HG03460 (cell line): ENCODE data around the gene WDR89.
"Not testable (repeated sequence)": the region's sequence is repeated elsewhere in the genome, so short reads cannot be mapped to it uniquely, and the experiment has no call there.

ENCODE experiments used
- ATAC-seq: cut with Tn5 transposase; IDR thresholded peaks from one replicate; pipeline ENCODE4 v1.9.1; 2021; ENCODE audit not compliant: unreplicated experiment

WDR89 gene

GRCh38 chr14:63641473-63642228 is at the start of gene WDR89:
Gene WDR89, minus strand, starts transcription at chr14:63641871. Its CDS starts 41,929 bp downstream, at chr14:63599942.
- ATAC-seq = peak; percentile 82

- no peak for ATAC-seq
Measured at GRCh38 chr14:63689132-63689531, 47.5 kb upstream of the WDR89 start.

DNA sequence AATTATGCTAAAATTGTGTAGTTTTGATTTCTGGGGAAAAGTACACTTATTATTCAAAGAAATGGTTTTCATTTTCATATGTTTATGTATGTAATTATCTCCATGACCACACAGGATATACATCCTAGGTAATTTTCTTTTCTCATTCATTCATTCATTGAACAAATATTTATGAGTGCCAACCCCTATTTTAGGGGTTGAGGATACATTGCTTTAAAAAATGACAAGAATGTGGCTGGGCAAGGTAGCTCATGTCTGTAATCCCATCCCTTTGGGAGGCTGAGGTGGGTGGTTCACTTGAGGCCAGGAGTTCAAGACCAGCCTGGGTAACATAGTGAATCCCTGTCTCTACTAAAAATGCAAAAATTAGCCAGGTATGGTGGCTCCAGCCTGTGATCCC is 45.3 kb upstream of the WDR89 start:
- no peak for ATAC-seq

GRCh38 chr14:63685401-63685800 is 43.7 kb upstream of the WDR89 start:
- no peak for ATAC-seq

DNA sequence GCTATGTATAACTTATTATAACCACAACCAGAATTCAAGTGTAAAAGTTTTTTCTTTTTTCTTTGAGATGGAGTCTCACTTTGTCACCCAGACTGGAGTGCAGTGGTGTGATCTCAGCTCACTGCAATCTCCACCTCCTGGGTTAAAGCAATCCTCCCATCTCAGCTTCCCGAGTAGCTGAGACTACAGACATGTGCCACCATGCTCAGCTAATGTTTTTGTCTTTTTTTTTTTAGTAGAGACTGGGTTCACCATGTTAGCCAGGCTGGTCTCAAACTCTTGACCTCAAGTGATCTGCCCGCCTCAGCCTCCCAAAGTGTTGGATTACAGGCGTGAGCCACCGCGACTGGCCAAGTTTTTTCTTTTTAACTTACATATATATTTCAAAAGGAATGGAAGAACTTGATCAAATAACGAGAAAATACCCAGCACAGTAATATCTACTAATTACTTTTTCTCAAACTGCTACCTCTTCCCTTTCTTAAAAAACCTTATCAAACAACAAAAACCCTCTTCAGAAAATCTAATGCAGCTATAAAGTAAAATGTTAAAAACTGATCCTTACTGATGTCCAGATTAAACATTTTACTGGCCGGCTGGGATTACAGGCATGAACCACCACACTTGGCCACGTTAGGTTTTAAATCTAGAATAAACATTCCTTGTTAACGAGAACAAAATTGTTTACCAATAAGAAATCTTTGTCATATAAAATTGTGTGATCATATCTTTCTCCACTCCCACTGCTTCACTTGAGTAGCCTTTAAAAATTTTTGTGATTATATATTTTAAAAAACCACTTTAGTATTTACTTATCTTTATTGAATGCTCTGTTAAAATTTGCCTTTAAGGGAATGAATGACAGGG is 41.3 kb upstream of the WDR89 start:
- ATAC-seq = no peak

DNA sequence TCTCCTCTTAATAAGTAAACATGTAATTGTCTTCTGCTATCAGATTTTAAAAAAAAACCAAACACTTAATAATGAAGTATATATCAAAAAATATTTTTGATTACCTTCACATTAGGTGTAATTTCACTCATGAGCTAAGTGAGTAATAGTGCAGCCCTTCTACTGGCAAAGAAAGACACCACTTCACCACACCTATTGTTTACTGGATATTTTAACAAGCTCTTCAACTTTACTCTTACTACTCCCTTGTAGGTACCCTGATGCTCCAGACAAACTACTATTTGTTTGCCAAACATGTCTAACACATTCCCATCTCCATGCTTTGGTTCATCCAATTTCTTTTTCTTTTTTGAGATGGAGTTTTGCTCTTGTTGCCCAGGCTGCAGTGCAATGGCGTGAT is 36.9 kb upstream of the WDR89 start:
- no peak for ATAC-seq

- ATAC-seq = no peak
Measured at GRCh38 chr14:63677891-63678379, 36.3 kb upstream of the WDR89 start.

DNA sequence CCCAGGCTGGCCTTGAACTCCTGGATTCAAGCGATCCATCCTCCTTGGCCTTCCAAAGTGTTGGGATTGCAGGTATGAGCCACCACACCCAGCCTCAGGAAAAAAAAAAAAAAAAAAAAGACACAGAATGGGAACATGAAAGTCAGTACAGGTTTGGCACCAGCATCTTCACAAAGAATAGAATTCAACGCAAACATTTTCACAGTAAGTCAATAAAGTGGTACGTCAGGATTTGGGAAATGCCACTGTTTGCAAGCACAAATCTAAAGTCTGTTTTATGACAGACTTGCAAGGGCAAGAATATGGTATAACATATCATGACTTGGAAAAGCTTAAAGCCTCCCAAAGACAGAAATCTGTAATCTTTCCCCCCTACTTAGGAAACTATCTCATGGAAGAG is 34.9 kb upstream of the WDR89 start:
- ATAC-seq = no peak

DNA sequence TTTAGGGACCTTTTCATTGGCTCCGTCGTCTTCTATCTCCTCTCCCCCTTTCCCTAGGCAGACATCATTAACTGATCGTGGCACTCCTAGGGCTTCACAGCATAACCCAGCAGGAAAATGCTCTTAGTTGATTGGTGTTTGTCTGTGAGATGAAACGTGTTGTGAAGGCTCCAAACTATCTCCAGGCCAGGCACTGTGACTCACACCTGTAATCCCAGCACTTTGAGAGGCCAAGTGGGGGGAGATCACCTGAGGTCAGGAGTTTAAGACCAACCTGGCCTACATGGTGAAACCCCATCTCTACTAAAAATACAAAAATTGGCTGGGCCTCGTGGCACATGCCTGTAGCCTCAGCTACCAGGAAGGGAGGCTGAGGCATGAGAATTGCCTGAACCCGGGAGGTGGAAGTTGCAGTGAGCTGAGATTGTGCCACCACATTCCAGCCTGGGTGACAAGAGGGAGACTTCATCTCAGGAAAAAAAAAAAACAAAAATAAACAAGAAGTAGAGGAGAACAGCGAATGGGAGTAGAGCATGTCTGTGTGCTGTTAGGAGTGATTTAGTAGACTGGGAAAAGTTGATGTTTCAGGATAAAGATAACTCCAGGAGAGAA is 32.3 kb upstream of the WDR89 start:
- ATAC-seq = no peak

DNA sequence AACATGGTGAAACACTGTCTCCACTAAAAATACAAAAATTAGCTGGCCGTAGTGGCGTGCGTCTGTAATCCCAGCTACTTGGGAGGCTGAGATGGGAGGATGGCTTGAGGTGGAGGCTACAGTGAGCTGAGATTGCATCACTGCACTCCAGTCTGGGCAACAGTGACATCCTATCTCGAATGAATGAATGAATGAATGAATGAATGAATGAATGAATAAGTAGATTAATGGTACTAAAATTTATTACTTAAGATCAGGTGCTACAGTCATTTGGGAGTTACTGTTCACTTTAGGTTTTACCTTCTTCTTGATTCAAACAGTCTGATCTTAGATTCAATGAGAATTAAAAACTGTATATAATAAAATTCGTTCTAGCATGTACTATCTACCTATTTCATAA is 31.6 kb upstream of the WDR89 start:
- ATAC-seq = no peak

GRCh38 chr14:63672417-63673180 is 30.9 kb upstream of the WDR89 start:
- ATAC-seq = peak; percentile 79

- no peak for ATAC-seq
Measured at GRCh38 chr14:63671987-63672386, 30.3 kb upstream of the WDR89 start.

GRCh38 chr14:63670692-63671091 is 29.0 kb upstream of the WDR89 start:
- peak; percentile 38 for ATAC-seq

DNA sequence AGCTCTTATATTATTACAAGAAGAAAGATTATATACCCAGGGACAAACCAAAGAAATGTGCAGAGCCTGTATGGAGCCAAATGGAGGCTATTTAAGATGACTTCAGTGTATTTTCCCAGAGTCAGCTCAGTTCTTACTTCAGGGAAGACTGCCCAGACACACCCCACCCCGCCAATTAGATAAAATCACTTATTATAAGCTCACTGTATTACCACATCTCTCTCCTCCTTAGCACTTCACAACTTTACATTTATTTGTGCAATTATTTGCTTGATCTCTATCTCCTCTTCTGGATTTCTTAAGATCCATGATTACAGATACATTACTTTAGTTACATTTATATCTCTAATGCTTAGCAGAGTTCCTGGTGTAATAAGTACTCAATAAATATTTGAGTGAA is 24.7 kb upstream of the WDR89 start:
- no peak for ATAC-seq

DNA sequence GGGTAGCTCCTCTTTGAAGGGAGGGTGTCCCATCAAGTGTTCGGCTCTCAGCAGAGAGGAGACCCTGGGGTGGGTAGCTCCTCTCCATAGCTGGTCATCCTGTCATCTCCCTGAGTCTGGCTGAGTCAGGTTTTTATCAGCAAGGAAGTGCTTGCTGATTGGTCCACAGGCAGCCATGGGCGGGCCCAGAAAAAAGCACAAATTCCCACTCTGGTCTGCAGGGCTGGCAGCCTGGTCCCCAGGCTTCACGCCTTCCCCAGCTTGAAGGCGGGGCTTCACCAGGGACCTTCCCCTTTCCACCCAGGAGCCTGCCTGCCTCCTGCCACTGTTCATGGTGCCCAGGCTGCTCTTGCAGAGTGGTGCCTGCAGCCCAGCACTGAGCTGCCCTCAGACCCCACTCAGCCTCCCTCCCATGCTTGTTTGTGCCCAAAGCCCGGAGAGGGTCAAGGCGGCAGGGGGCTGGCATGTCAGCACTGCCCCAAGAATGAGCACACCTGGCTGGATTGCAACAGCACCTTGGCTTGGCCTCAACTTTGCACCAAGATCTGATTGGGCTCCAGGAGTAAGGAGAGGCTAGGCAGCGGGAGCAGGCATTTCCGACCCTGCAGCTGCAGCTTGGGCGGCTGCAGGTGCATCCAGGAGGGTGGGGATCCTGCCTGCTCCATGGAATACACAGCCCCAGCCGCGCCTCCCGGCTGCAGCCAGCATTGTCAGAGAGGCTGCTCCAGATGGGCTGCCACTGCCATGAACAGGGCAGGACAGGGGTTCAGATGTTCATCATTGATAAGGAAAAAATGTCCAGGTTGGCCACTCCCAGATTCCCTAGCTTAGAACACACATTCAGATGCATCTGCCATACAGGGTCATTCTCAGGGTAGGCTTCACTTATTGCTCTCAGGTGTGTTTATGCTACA is 22.0 kb upstream of the WDR89 start:
- ATAC-seq = no peak

DNA sequence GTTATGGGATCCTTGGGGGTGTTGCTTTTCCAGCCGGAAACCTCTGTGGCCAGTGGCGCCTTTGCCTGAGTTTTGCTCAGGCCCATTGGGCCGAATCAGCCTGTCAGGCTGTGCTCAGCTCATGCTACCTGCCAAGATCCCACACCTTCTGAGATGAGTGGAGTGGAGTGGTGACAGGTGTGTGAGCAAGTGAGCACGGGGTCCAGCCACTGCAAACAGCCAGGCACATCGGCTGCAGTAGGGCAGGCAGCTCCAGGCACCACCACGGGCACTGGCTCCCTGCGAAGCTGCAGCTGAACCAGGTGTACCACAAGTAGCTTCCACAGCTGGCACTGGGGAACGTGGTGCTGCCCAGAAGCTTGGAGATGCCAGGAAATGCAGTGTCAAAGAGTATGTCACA is 21.1 kb upstream of the WDR89 start:
- ATAC-seq = no peak

- not testable (repeated sequence) for ATAC-seq
Measured at GRCh38 chr14:63661881-63662280, 20.2 kb upstream of the WDR89 start.

DNA sequence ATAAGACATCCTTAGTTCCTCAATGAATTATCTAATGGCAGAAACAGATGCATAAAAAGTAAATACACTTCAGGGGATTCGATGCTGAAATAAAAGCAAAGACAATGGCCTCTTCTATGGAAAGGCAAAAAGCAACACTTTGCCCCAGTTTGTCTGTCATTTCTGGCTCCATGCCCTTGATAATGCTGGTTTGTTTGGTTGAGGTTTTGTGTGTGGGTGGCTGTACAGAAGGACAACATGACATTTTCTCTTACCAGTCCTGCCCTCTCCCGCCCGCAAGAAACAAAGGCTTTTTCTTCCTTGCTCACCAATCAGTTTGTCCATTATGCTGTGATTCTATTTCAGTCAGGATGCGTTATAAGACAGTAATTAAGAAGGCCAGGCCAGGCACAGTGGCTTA is 18.1 kb upstream of the WDR89 start:
- no peak for ATAC-seq

GRCh38 chr14:63656194-63656593 is 14.5 kb upstream of the WDR89 start:
- no peak for ATAC-seq

DNA sequence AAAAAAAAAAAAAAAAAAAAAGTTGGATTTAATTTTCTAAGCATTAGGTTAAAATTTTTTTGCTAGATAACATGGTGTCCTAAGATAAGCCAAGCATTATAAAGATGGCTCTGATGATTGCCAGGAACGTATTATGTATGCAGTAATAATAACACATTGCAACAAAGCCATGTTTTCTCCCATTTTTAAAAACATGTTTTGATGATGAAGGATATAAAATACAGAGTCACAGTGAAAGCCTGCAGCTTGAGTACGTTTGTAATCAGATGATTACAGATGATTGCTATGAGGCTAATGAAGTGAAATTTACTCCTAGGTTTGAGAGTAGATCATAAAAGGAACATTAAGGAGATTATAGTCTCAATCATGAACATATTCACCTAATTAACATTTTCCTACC is 13.3 kb upstream of the WDR89 start:
- no peak for ATAC-seq
